ENCODE measurements around the gene CCNL1.
"Not testable (repeated sequence)": the region's sequence is repeated elsewhere in the genome, so short reads cannot be mapped to it uniquely, and the experiment has no call there.

Gene CCNL1

GRCh38 chr3:157159762-157160657, at the start of gene CCNL1:
Gene CCNL1, minus strand, starts transcription at chr3:157160147. Its CDS starts 53 bp downstream, at chr3:157160094.
- peak; percentile 92 for DNase-seq

GRCh38 chr3:157204880-157205279, 44.9 kb upstream of the CCNL1 start:
- DNase-seq, result no peak

DNA sequence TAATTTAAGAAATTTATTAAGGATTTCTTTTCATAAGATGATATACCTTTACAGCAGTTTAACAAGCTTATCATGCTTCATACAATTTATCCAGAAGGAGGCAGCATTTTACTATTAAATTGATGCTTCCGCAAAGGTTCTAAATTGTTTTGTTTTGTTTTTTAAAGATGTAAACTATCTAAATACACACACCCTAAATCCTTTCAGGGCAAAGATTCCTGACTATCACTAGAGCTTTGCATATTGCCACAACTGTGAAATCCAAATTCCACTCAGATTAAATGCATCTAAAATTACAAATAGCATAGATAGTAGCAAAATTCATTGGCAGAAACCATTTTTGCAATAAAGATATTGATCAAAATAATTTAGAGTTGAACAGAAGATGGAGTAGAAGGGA, 44.5 kb upstream of the CCNL1 start:
- no peak for DNase-seq

DNA sequence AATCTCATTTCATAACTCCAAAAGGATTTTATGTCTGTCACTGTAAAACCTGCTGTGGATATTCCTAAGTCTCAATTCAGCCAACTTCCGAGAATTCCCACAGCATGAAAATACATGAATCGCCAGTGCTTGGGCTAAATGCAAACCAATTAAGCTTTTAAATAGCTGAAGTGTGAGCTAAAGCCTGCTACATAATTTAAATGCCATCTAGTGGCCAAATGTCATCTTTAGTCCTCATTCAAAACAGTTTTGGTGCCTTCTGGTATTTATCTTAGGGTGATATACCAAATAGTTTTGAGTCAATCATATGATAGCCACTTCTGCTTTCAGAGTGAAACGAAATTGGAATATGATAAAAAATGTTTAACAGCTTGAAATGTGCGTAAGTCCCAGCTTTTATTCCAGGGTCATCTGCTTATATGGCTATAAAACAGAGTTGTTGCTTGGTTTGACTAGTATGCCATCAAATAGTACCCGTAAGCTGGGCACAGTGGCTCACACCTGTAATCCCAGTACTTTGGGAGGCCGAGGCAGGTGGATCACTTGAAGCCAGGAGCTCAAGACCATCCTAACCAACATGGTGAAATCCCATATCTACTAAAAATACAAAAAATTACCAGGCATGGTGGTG, 41.8 kb upstream of the CCNL1 start:
- no peak for DNase-seq

GRCh38 chr3:157199841-157200240, 39.9 kb upstream of the CCNL1 start:
- DNase-seq, result no peak

DNA sequence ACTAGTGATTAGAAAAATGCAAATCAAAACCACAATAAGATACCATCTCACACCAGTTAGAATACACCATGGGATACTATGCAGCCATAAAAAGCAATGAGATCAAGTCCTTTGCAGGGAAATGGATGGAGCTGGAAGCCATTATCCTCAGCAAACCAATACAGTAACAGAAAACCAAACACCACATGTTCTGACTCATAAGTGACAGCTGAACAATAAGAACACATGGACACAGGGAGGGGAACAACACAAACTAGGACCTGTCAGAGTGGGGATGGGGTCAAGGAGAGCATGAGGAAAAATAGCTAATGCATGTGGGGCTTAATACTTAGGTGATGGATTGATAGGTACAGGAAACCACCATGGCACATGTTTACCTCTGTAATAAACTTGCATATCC, 36.0 kb upstream of the CCNL1 start:
- no peak for DNase-seq

DNA sequence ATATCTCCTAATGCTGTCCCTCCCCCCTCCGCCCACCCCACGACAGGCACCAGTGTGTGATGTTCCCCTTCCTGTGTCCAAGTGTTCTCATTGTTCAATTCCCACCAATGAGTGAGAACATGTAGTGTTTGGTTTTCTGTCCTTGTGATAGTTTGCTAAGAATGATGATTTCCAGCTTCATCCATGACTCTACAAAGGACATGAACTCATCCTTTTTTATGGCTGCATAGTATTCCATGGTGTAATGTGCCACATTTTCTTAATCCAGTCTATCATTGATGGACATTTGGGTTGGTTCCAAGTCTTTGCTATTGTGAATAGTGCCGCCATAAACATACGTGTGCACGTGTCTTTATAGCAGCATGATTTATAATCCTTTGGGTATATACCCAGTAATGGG, 31.2 kb upstream of the CCNL1 start:
- DNase-seq, result not testable (repeated sequence)

DNA sequence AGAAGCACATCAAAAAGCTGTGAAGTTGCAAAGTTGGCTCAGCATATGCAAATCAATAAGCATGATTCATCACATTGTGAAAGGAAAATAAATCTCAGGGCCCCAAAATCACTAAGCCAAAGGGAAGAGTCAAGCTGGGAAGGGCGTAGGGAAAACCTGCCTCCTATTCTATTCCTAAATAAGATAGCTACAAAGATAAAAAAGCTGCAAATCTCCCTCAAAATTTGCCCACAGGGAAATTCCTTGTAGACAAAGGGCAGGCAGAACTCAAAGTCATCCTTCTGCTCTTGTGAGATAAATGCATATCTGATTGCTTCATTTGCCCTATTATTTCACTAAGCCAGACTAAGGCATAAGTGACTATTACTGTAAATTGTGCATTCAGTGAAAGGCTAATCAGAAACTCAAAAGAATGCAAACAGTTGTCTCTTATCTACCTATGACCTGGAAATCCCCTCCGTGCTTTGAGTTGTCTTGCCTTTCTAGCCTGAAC, 30.5 kb upstream of the CCNL1 start:
- no peak for DNase-seq

- no peak for DNase-seq
These were observed 28.4 kb upstream of the CCNL1 start for GRCh38 chr3:157188391-157188790.

- no peak for DNase-seq
These were observed 22.9 kb upstream of the CCNL1 start for GRCh38 chr3:157182879-157183278.

DNA sequence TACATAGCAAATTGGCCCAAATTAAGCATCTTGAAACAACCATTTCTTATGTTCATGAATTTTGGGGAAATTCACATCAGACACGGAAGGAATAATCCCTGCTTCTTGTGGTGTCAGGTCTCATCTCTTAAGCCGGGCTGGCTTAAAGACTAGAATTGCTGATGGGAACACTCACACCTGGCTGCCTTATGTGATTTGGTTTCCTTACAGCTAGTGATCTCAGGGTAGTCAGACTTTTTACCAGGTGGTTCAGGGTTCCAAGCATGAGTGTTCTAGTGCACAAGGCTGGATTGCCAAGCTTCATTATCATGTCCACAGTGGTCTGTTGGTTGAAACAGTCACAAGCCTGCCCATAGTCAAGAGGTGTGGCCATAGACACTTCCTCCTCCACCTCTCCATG, 20.3 kb upstream of the CCNL1 start:
- no peak for DNase-seq

- DNase-seq, result no peak
These were observed 19.4 kb upstream of the CCNL1 start for GRCh38 chr3:157179365-157179803.

GRCh38 chr3:157178503-157179364, 18.8 kb upstream of the CCNL1 start:
- not testable (repeated sequence) for DNase-seq

GRCh38 chr3:157177801-157178453, 18.0 kb upstream of the CCNL1 start:
- DNase-seq, result not testable (repeated sequence)

- no peak for DNase-seq
These were observed 17.0 kb upstream of the CCNL1 start for GRCh38 chr3:157176934-157177333.

- no peak for DNase-seq
These were observed 16.0 kb upstream of the CCNL1 start for GRCh38 chr3:157175691-157176507.

DNA sequence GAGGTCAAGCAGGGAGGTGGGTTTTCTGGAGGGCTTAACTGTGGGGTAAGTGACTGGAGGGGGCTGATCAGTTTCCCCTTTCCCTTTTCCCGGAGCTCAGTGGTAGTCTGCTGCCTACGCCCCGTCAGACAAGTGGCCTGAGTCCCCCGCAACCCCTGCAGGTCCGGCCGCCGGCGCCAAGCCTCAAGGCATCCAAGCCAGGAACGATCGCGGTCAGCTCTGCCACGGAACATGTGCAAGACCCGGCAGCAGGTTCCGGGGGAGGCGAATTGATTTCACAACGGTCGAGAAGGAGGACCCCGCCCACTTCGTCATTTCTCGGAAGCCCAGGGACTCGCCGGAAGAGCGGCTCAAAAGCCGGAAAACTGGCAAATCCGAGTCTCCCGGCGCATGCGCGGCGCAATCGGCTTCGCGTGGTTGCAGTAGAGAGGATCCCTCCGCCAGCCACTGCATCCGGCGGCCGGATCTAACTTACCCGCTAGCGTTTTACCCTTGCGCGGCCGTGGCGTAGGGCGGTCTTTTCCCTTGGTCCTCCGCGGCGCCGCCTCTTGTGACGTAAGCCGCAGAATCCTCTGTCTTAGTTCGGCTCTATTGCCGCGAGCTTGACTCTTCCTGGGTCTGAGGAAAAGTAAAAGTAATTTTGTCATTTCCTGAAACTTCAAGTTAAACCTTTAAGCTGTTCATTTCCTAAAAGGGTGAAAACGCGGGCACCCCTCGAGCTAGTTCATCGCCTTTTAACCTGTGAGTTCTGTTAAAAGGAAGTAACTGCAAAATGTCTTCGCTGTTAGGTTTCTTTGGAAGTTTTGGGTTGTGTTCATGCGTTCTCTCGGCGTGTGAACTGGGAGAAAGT, 14.9 kb upstream of the CCNL1 start:
- peak; percentile 99 for DNase-seq

DNA sequence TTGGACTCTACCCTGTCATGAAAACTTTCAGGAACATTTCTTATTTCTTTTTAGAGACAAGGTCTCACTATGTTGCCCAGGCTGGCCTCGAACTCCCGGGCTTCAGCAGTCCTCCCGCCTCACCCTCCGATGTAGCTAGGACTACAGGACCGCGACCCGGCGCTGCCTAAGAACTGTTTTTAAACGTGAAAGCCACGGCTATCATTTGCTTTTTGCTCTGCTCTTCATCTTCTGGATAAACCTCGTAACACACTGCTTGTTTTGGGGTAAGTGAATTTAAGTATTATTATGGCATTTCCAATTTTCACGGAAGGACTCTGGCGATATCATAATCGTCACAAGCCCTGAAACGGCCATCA, 14.3 kb upstream of the CCNL1 start:
- no peak for DNase-seq

DNA sequence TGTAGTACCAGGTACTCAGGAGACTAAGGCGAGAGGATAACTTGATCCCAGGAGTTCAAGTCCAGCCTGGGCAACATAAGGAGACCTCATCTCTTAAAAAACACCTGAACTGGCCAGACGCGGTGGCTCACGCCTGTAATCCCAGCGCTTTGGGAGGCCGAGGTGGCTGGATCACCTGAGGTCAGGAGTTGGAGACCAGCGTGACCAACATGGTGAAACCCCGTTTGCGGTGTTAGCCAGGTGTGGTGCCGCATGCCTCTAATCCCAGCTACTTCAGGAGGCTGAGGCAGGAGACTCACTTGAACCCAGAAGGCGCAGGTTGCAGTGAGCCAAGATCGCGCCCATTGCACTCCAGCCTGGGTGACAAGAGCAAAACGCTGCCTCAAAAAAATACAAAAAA, 13.4 kb upstream of the CCNL1 start:
- not testable (repeated sequence) for DNase-seq

DNA sequence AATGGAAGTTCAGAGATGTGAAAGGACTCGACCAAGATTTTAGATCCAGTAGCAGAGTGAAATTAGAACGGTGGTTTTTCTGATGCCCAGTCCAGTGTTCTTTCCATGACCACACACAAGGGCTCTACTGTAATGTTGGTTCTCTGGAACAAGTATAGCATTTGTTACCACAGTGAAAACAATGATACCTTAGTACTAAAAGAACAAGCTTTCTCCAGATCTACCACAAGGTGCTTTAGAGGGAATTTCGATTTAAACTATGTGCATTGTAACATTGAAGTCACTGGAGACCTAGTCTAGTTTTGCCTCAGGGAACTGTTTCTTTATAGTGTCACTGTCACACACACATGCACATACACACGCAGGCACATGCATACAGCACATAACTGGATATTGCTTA, 12.8 kb upstream of the CCNL1 start:
- DNase-seq, result no peak

DNA sequence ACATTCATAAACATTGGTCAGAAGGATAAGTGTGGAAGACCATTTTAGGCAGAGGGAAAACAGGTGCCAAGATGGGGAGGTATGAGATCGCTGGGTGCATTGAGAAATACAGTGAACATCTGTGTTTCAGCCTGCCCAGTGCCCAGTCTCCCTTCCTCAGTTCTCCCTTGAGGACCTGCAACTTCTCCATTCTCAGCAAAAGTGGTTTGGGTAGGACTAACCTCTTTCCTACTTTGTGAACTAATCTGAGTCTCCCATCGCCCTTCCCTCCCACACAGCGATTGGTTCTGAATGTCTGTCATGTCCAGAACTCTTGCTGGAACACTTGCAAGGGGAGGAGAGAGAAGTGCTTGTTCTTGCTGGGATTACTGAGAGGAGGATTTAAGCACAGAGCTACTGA, 10.9 kb upstream of the CCNL1 start:
- DNase-seq, result no peak

Data from NCI-H1436 treated with DMSO at 0.1 percent for 48 hours (cell line).